Kidney epithelial cell (primary cell): ENCODE data around the gene OAS2. TPM values are rescaled to one million over a fixed set of nuclear protein-coding genes. Genes with fewer than 3 reads are reported as not detected.

ENCODE experiments used
- DNase-seq: peaks from one replicate; pipeline ENCODE4 v3.0.0-alpha.2; 2010; ENCODE audit warnings: low read depth
- H3K27me3 ChIP-seq: 2 replicates; pipeline ENCODE4 v1.6.0; 2011; ENCODE audit warnings: low read length; ENCODE audit not compliant: control insufficient read depth, insufficient read depth
- H3K36me3 ChIP-seq: 2 replicates; pipeline ENCODE4 v1.5.1; 2011; ENCODE audit warnings: low read length; ENCODE audit not compliant: control insufficient read depth, insufficient read depth
- H3K4me3 ChIP-seq: 2 replicates; pipeline ENCODE4 v1.5.1; 2011; ENCODE audit warnings: low read depth, mild to moderate bottlenecking, control low read depth, low read length
- CTCF ChIP-seq: IDR thresholded peaks from 2 replicates; pipeline ENCODE4 v1.5.1; 2011; ENCODE audit warnings: mild to moderate bottlenecking, moderate library complexity, low read length, control low read depth, inconsistent platforms; ENCODE audit not compliant: insufficient read depth, poor library complexity, severe bottlenecking
- total RNA-seq: library from RNA; depleted of rRNA; stranded (reverse); fragments of >200 nt; gene quantifications from 2 replicates; pipeline ENCODE4 v1.2.3, GENCODE V29; 2015

Gene OAS2
- total RNA-seq, 1 donor from 2014 or later: 3.6 TPM

DNA sequence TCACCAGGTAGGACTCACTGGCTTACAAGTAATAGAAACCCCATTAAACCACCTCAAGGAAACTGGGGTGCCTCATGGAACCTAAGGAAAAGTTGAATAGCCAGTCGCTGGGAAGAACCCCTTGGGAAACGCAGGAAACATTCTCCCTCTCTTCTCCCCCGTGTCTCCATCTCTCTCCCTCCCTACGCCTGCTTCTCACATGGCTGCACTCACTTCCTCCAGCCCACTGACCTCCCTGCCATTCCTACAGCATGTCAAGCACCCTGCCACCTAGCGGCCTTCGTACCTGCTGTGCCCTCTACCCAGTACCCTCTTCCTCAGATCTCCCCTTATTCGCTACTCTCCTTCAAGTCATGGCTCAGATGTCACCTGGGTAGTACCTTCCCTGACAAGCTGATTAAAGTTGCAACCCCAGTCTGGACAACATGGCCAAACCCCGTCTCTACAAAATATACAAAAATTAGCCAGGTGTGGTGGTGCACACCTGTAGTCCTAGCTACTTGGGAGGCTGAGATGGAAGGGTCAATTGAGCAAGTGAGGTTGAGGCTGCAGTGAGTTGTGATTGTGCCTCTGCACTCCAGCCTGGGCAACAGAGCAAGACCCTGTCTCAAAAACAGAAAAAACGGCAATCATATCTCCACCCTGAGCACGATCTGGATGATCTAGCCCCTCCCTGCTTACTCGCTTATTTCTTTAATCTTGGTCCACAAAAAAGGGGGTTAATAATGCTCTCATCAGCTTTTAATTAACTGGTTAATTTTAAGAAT, 71.8 kb downstream of the OAS2 start:
- peak; percentile 81 for TF ChIP-seq CTCF
- Histone ChIP-seq H3K27me3 (peaks cover 15% of the 10 kb centered on the region), H3K36me3 (no peaks in the 10 kb centered on the region), H3K4me3 (no peak overlapping the region)
- DNase-seq: peak; percentile 37

GRCh38 chr12:113050795-113051194, 72.5 kb downstream of the OAS2 start:
- Histone ChIP-seq H3K36me3 (no peaks in the 10 kb centered on the region), H3K27me3 (peaks cover 19% of the 10 kb centered on the region)

DNA sequence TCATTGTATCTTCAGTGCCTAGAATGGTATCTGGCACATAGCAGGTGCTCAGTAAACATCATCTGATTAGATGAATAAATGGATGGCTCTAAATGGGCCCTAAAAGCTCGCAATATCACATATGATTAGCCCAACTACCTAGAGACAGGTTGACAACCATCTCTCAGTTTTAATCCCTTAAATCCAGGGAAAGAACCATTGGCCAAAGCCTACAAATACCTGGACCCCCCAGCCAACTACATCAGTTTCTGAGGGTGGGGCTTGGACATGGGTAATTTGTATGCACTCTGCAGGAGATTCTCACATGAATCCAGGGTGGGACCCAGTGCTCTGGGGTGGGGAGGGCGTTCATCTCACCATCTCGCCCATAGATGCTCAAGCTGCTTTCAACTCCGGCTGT, 73.4 kb downstream of the OAS2 start:
- no peaks in the 10 kb centered on the region for H3K36me3 ChIP-seq
- TF ChIP-seq CTCF: no peak
- no peak for DNase-seq
- H3K4me3 ChIP-seq: no peak overlapping the region
- peaks cover 29% of the 10 kb centered on the region for H3K27me3 ChIP-seq

More at GRCh38 chr12:113050795-113051194, 72.5 kb downstream of the OAS2 start:
- no peak for TF ChIP-seq CTCF
- no peak overlapping the region for H3K4me3 ChIP-seq
- DNase-seq: no peak

GRCh38 chr12:113052326-113052725, 74.0 kb downstream of the OAS2 start:
- Histone ChIP-seq H3K27me3 (peaks cover 34% of the 10 kb centered on the region), H3K36me3 (no peaks in the 10 kb centered on the region), H3K4me3 (no peak overlapping the region)
- DNase-seq: no peak
- no peak for TF ChIP-seq CTCF

DNA sequence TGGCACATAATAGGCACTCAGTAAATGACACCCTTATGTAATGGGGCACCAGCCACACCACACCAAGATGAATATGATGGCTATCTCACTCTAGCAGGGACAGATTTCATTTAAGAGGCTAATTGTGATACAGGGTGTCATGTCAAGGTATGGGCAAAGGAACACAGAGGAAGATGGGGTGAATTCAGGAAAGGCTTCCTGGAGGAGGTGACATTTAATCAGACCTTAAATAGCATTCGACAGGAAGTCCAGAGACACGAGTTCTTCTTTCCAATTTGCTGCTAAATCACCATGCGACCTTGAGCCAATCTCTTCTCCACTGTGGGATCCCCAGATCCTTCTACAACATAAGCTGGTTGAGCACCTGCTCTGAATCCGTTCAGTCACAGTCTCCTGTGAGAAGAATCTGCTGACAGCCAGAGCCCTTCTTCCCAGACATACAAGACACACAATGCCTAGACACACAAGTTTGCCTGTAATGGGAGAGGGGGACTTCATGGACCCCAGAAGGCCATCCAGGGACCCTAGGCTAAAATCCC, 76.7 kb downstream of the OAS2 start:
- Histone ChIP-seq H3K27me3 (peaks cover 47% of the 10 kb centered on the region), H3K4me3 (no peak overlapping the region), H3K36me3 (no peaks in the 10 kb centered on the region)
- TF ChIP-seq CTCF: no peak
- DNase-seq: no peak
